Activated naive CD4-positive, alpha-beta T cell treated with anti-CD3 and anti-CD28 coated beads for 36 hours (primary cell): ENCODE results near the gene CNOT1. TPM values are rescaled to one million over a fixed set of nuclear protein-coding genes. Genes with fewer than 3 reads are reported as not detected.

Source experiments
- total RNA-seq, 2 experiments: library from RNA; stranded (reverse); gene quantifications; one replicate each; pipeline ENCODE4 v1.2.3, GENCODE V29; 2021

CNOT1 gene
- total RNA-seq, 2 experiments from 2014 or later, result 283 to 287 TPM

Other genes with a start within 250 kb of the CNOT1 start
- 10 to 100 TPM; 19.2 to 20.3 TPM for gene GINS3, start 237.4 kb downstream of the CNOT1 start, total RNA-seq
- gene NDRG4, start 129.7 kb downstream of the CNOT1 start, total RNA-seq, result 1 to 10 TPM; 3.0 to 3.6 TPM
- gene SETD6, start 114.3 kb downstream of the CNOT1 start, total RNA-seq, result 1 to 10 TPM; 8.1 to 8.5 TPM
- gene SLC38A7, start 54.9 kb upstream of the CNOT1 start, total RNA-seq, result 1 to 10 TPM; 4.3 to 4.6 TPM
- gene GOT2, start 104.5 kb upstream of the CNOT1 start, total RNA-seq, result 100 to 1,000 TPM; 156 to 162 TPM